ENCODE results near the gene RRAD. TPM values are rescaled to one million over a fixed set of nuclear protein-coding genes. Genes with fewer than 3 reads are reported as not detected.

Gene RRAD
- total RNA-seq, 1 experiment from 2014 or later = 4.3 TPM

GRCh38 chr16:66885491-66885890 lies 39.8 kb downstream of the RRAD start:
- TF ChIP-seq CTCF (IDR thresholded peaks at IDR 0.05) (no peak), POLR2AphosphoS5 (IDR thresholded peaks at IDR 0.05; ENCODE audit: low read depth, low read length) (no peak), TCF7L2 (IDR thresholded peaks at IDR 0.05; ENCODE audit: low read depth, low read length) (no peak), REST (IDR thresholded peaks at IDR 0.05; ENCODE audit: insufficient read depth in 1 of 2, low read depth in 2 of 2, low read length in 1 of 2) (no peak), SIN3A (IDR thresholded peaks at IDR 0.05; ENCODE audit: borderline replicate concordance, insufficient read depth, low read depth, low read length) (no peak)
- intact Hi-C loops (cut with micrococcal nuclease; ENCODE audit: unreplicated experiment) (no loop called here), in situ Hi-C loops (cut with HindIII; ENCODE audit: low pct_unique_long_range_greater_than_20kb, low sequenced_read_pairs) (no loop called here)
- Histone ChIP-seq H3K4me3 (ENCODE audit: low read depth in 2 of 2, low read length in 2 of 2) (no peak overlapping the region), H3K27ac (ENCODE audit: low read length) (no peak overlapping the region), H3K27me3 (ENCODE audit: control insufficient read depth, insufficient read depth, low read length) (no peaks in the 10 kb centered on the region), H3K36me3 (ENCODE audit: control insufficient read depth, insufficient read depth, low read length) (no peaks in the 10 kb centered on the region), H3K9me3 (ENCODE audit: control insufficient read depth, insufficient read depth, low read depth, low read length) (no peaks in the 10 kb centered on the region), H3K4me1 (ENCODE audit: control insufficient read depth, insufficient read depth, low read length) (no peaks in the 10 kb centered on the region)
- POLR2A ChIA-PET = no interaction called here
- DNase-seq (ENCODE audit: low read depth, low spot score) = no peak
- ATAC-seq = no peak
- BruUV-seq (replicated peaks) = no TSS peak
- CTCF ChIA-PET = no interaction called here

GRCh38 chr16:66882702-66883101 lies 42.6 kb downstream of the RRAD start:
- intact Hi-C loops (cut with micrococcal nuclease; ENCODE audit: unreplicated experiment) = no loop called here
- no peaks in the 10 kb centered on the region for H3K9me3 ChIP-seq (ENCODE audit: control insufficient read depth, insufficient read depth, low read depth, low read length)
- ChIA-PET CTCF (no interaction called here), POLR2A (no interaction called here)
- ATAC-seq (no peak), DNase-seq (ENCODE audit: low read depth, low spot score) (no peak)
- no peak overlapping the region for H3K4me3 ChIP-seq (ENCODE audit: low read depth in 2 of 2, low read length in 2 of 2)
- BruUV-seq (replicated peaks) = TSS peak; percentile 39
- no peak for TF ChIP-seq POLR2AphosphoS5 (IDR thresholded peaks at IDR 0.05; ENCODE audit: low read depth, low read length)
- TF ChIP-seq TCF7L2 (IDR thresholded peaks at IDR 0.05; ENCODE audit: low read depth, low read length) = no peak
- no peak for TF ChIP-seq CTCF (IDR thresholded peaks at IDR 0.05)
- no peak for TF ChIP-seq SIN3A (IDR thresholded peaks at IDR 0.05; ENCODE audit: borderline replicate concordance, insufficient read depth, low read depth, low read length)
- no peak for TF ChIP-seq REST (IDR thresholded peaks at IDR 0.05; ENCODE audit: insufficient read depth in 1 of 2, low read depth in 2 of 2, low read length in 1 of 2)
- H3K27me3 ChIP-seq (ENCODE audit: control insufficient read depth, insufficient read depth, low read length) = no peaks in the 10 kb centered on the region
- in situ Hi-C loops (cut with HindIII; ENCODE audit: low pct_unique_long_range_greater_than_20kb, low sequenced_read_pairs) = no loop called here
- H3K36me3 ChIP-seq (ENCODE audit: control insufficient read depth, insufficient read depth, low read length) = no peaks in the 10 kb centered on the region
- H3K4me1 ChIP-seq (ENCODE audit: control insufficient read depth, insufficient read depth, low read length) = peaks cover 12% of the 10 kb centered on the region; the same call in 1 of the 2 replicates
- H3K27ac ChIP-seq (ENCODE audit: low read length) = no peak overlapping the region

Data from Panc1 (cell line).